Kidney (tissue), 14 donors: ENCODE measurements around the gene ROPN1B. TPM values are rescaled to one million over a fixed set of nuclear protein-coding genes. Genes with fewer than 3 reads are reported as not detected.
"Not testable (repeated sequence)": the region's sequence is repeated elsewhere in the genome, so short reads cannot be mapped to it uniquely, and the experiment has no call there.

Experiments
- DNase-seq, 5 donors: peaks; one replicate each; pipeline ENCODE4 v3.0.0-alpha.2; 2013 to 2020
- FAIRE-seq: peaks from 2 replicates; lab custom pipeline; 2012; peaks lifted over from hg19 to GRCh38; lab: Jason Lieb, UNC
- H3K27ac ChIP-seq, 2 donors: one replicate each; pipeline ENCODE4 v1.7.0; 2013; ENCODE audit warnings: low read depth in 2 of 2, low read length in 2 of 2, inconsistent platforms in 1 of 2
- H3K27me3 ChIP-seq: one replicate; pipeline ENCODE4 v1.7.1; 2013; ENCODE audit warnings: low read length, inconsistent platforms; ENCODE audit not compliant: control insufficient read depth, insufficient read depth
- H3K36me3 ChIP-seq, 3 donors: one replicate each; pipeline versions ENCODE4 v1.7.0 to v1.7.1; 2013; ENCODE audit warnings: low read length in 3 of 3, control low read depth in 1 of 3, inconsistent platforms in 1 of 3; ENCODE audit not compliant: insufficient read depth in 3 of 3, control insufficient read depth in 2 of 3
- H3K4me1 ChIP-seq, 3 donors: one replicate each; pipeline versions ENCODE4 v1.7.0 to v1.7.1; 2013; ENCODE audit warnings: low read length in 3 of 3, inconsistent platforms in 1 of 3, low read depth in 1 of 3; ENCODE audit not compliant: control insufficient read depth in 2 of 3, insufficient read depth in 2 of 3
- H3K4me3 ChIP-seq, 3 donors: one replicate each; pipeline versions ENCODE4 v1.7.0 to v1.8.1; 2013; ENCODE audit warnings: low read length in 3 of 3, control low read depth in 1 of 3, inconsistent platforms in 1 of 3
- H3K9ac ChIP-seq, 3 donors: one replicate each; pipeline versions ENCODE4 v1.7.0 to v1.7.1; 2013; ENCODE audit warnings: low read length in 3 of 3, control low read depth in 1 of 3, inconsistent platforms in 1 of 3
- H3K9me3 ChIP-seq, 3 donors: one replicate each; pipeline versions ENCODE4 v1.7.0 to v1.7.1; 2013; ENCODE audit warnings: low read length in 3 of 3, control low read depth in 1 of 3, inconsistent platforms in 1 of 3; ENCODE audit not compliant: control insufficient read depth in 2 of 3, insufficient read depth in 1 of 3
- intact Hi-C: fragments of 100-400 bp; cut with DNase I; formaldehyde crosslinking; loops from one replicate; pipeline ENCODE4 v1.11.1; 2022
- polyA plus RNA-seq: library from polyadenylated mRNA; stranded (reverse); fragments of 350-450 nt; fragmentation: Illumina TruSeq; extraction: RNeasy Lipid Tissue Mini Kit (QIAGEN cat#74804); gene quantifications from one replicate; pipeline ENCODE4 v1.2.3, GENCODE V29; 2014; ENCODE audit warnings: low read depth, low replicate concordance; ENCODE audit not compliant: insufficient read depth
- total RNA-seq: library from RNA; stranded (reverse); fragmentation: NEBNext Ultra II Directional; extraction: Animal tissue kit (Norgen Biotek cat#: 25700); gene quantifications from one replicate; pipeline ENCODE4 v1.2.1, GENCODE V29; 2021
- TF ChIP-seq, protein P1 (sequence below): IDR thresholded peaks from 3 replicates; pipeline ENCODE4 v1.5.1; 2012; ENCODE audit warnings: mild to moderate bottlenecking, moderate library complexity, borderline replicate concordance; ENCODE audit not compliant: insufficient read depth; ENCODE audit errors: extremely low read depth
- donor health status: control.
- donor health status: control.
- donor health status: control.
- donor health status: control.
- donor health status: control.
- donor health status: DM: yes; HTN: yes; CAD: no.
- donor health status: Normal renal cell carcinoma (clear cell type).

ROPN1B gene
- total and polyA plus RNA-seq, 2 donors from 2014 or later, result not detected

- H3K27me3 ChIP-seq, H3K27ac ChIP-seq, FAIRE-seq, H3K9me3 ChIP-seq, H3K4me3 ChIP-seq, intact Hi-C loops, H3K4me1 ChIP-seq, H3K36me3 ChIP-seq, DNase-seq, H3K9ac ChIP-seq: not testable (repeated sequence)
Observed at GRCh38 chr3:125947806-125948205, 21.2 kb upstream of the ROPN1B start.

DNA sequence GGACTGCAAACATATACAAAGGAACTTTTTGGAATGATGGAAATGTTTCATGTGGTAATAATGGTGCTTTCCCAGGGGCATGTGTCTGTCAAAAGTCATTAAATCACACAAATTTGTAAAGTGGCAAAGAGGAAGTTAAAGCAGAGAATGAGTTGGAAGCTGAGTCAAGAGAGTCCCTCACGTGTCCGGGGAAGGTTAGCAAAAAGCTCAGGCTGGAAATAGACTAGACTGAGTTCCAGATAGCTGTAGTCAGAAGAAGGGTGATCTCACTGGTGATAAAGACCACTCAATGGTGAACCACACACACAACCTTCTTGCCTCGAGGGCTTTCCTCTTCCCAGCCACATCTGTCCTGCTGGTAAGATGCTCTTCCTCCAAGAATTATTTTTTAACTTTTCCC, 20.1 kb upstream of the ROPN1B start:
- DNase-seq, H3K9ac ChIP-seq, H3K4me3 ChIP-seq, intact Hi-C loops, H3K4me1 ChIP-seq, H3K9me3 ChIP-seq, H3K36me3 ChIP-seq, H3K27me3 ChIP-seq, FAIRE-seq, H3K27ac ChIP-seq: not testable (repeated sequence)

DNA sequence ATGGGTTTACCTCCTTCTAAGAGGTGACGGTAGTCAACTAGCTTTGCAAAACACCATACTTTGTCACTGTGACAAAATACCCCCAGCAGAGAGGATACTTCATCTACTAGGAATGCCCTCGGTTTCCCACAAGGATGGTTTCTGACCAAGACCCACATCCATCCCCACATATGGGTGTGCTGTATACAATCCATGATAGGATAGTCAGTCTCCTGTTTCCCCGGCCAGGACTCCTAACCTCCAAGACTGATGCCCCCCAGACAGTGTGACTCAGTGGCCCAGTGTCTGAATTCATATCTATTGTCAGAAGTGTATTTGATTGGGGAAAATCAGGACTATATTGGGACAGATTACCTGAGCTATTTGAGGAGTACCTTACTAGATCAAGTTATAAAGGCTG, 17.8 kb upstream of the ROPN1B start:
- H3K4me3 ChIP-seq, intact Hi-C loops, H3K9me3 ChIP-seq, H3K9ac ChIP-seq, H3K27me3 ChIP-seq, FAIRE-seq, H3K27ac ChIP-seq, DNase-seq, H3K36me3 ChIP-seq, H3K4me1 ChIP-seq: not testable (repeated sequence)

DNA sequence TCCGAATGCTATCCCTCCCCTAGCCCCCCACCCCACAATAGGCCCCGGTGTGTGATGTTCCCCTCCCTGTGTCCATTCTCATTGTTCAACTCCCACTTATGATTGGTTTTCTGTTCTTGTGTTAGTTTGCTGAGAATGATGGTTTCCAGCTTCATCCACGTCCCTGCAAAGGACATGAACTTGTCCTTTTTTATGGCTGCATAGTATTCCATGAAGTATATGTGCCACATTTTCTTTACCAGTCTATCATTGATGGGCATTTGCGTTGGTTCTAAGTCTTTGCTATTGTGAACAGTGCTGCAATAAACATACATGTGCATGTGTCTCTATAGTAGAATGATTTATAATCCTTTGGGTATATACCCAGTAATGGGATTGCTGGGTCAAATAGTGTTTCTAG, 12.0 kb upstream of the ROPN1B start:
- FAIRE-seq, intact Hi-C loops, H3K27ac ChIP-seq, H3K27me3 ChIP-seq, H3K9ac ChIP-seq, DNase-seq, H3K36me3 ChIP-seq, H3K4me3 ChIP-seq, H3K9me3 ChIP-seq, H3K4me1 ChIP-seq: not testable (repeated sequence)

GRCh38 chr3:125957674-125958510, 11.1 kb upstream of the ROPN1B start:
- Histone ChIP-seq H3K4me1 (no peaks in the 10 kb centered on the region), H3K4me3 (no peak overlapping the region), H3K36me3 (no peaks in the 10 kb centered on the region), H3K9ac (no peak overlapping the region), H3K27me3 (no peaks in the 10 kb centered on the region), H3K9me3 (no peaks in the 10 kb centered on the region), H3K27ac (no peak overlapping the region)
- DNase-seq, result peak in 1 of 5 donors; percentile 37
- TF ChIP-seq, protein P1, sequence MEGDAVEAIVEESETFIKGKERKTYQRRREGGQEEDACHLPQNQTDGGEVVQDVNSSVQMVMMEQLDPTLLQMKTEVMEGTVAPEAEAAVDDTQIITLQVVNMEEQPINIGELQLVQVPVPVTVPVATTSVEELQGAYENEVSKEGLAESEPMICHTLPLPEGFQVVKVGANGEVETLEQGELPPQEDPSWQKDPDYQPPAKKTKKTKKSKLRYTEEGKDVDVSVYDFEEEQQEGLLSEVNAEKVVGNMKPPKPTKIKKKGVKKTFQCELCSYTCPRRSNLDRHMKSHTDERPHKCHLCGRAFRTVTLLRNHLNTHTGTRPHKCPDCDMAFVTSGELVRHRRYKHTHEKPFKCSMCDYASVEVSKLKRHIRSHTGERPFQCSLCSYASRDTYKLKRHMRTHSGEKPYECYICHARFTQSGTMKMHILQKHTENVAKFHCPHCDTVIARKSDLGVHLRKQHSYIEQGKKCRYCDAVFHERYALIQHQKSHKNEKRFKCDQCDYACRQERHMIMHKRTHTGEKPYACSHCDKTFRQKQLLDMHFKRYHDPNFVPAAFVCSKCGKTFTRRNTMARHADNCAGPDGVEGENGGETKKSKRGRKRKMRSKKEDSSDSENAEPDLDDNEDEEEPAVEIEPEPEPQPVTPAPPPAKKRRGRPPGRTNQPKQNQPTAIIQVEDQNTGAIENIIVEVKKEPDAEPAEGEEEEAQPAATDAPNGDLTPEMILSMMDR, result no peak
- FAIRE-seq, result no peak
- intact Hi-C loops, result no loop called here
